MM.1S (cell line): Measurements from ENCODE around the gene EPM2A.

ENCODE experiments used
- EZH2 ChIP-seq: fragments of 300-600 bp; sonication (generic); optimal IDR thresholded peaks from 2 replicates; pipeline ENCODE3; 2017; ENCODE audit warnings: low read depth, mild to moderate bottlenecking, antibody characterized with exemption, low read length, mixed read lengths
- EZH2phosphoT487 ChIP-seq: fragments of 300-600 bp; sonication (generic); IDR thresholded peaks from 2 replicates; pipeline ENCODE4 v1.6.1; 2018; ENCODE audit warnings: antibody characterized with exemption, low read length
- TF ChIP-seq, protein P1 (sequence below): fragments of 300-600 bp; sonication (generic); IDR thresholded peaks from 2 replicates; pipeline ENCODE4 v1.5.1; 2016; ENCODE audit warnings: antibody characterized with exemption, low read length, mixed read lengths

DNA sequence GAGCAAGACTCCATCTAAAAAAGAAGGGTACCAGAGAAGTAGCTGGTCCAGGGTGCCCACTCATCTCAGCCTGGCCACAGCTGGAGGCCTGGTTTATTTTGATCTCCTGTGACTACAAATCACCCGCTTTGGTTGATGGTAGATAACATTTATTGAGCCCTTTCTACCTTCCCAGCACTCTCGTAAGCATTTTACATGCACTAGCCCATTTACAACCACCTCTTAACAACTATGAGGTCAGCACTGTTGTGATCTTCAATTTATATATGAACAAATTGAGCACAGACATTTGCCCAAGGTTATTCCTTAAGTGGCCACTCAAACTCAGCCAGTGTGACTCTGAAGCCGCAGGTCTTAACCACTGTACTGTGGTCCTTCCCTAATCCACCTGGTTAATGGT lies 104.7 kb downstream of the EPM2A start:
- TF ChIP-seq, protein P1, sequence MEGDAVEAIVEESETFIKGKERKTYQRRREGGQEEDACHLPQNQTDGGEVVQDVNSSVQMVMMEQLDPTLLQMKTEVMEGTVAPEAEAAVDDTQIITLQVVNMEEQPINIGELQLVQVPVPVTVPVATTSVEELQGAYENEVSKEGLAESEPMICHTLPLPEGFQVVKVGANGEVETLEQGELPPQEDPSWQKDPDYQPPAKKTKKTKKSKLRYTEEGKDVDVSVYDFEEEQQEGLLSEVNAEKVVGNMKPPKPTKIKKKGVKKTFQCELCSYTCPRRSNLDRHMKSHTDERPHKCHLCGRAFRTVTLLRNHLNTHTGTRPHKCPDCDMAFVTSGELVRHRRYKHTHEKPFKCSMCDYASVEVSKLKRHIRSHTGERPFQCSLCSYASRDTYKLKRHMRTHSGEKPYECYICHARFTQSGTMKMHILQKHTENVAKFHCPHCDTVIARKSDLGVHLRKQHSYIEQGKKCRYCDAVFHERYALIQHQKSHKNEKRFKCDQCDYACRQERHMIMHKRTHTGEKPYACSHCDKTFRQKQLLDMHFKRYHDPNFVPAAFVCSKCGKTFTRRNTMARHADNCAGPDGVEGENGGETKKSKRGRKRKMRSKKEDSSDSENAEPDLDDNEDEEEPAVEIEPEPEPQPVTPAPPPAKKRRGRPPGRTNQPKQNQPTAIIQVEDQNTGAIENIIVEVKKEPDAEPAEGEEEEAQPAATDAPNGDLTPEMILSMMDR: no peak
- TF ChIP-seq EZH2: no peak
- TF ChIP-seq EZH2phosphoT487: no peak
